ENCODE results near the gene ST6GALNAC1.
"Not testable (repeated sequence)": the region's sequence is repeated elsewhere in the genome, so short reads cannot be mapped to it uniquely, and the experiment has no call there.

The ST6GALNAC1 gene

DNA sequence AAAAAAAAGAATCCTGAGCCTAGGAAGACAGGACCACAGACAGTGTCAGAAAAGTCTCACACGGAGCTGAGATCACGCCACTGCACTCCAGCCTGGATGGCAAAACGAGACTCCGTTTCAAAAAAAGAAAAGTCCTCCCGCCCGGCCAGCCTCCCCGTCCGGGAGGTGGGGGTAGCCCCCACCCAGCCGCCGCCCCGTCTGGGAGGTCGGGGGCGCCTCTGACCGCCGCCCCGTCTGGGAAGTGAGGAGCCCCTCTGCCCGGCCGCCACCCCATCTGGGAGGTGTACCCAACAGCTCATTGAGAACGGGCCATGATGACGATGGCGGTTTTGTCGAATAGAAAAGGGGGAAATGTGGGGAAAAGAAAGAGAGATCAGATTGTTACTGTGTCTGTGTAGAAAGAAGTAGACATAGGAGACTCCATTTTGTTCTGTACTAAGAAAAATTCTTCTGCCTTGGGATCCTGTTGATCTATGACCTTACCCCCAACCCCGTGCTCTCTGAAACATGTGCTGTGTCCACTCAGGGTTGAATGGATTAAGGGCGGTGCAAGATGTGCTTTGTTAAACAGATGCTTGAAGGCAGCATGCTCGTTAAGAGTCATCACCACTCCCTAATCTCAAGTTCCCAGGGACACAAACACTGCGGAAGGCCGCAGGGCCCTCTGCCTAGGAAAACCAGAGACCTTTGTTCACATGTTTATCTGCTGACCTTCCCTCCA is 6.9 kb downstream of the ST6GALNAC1 start:
- not testable (repeated sequence) for H3K36me3 ChIP-seq (ENCODE audit: control insufficient read depth, insufficient read depth, low read length); H3K4me3 ChIP-seq (ENCODE audit: low read length); H3K27me3 ChIP-seq (ENCODE audit: control insufficient read depth, insufficient read depth, low read length); H3K9me3 ChIP-seq (ENCODE audit: control insufficient read depth, low read length); H3K9ac ChIP-seq (ENCODE audit: low read length)
- peaks cover 25% of the 10 kb centered on the region for H3K4me1 ChIP-seq (ENCODE audit: control insufficient read depth, insufficient read depth, low read length)

- Histone ChIP-seq H3K9me3 (ENCODE audit: control insufficient read depth, low read length) (no peaks in the 10 kb centered on the region), H3K9ac (ENCODE audit: low read length) (no peak overlapping the region), H3K4me3 (ENCODE audit: low read length) (no peak overlapping the region), H3K27me3 (ENCODE audit: control insufficient read depth, insufficient read depth, low read length) (no peaks in the 10 kb centered on the region), H3K4me1 (ENCODE audit: control insufficient read depth, insufficient read depth, low read length) (peaks cover 27% of the 10 kb centered on the region), H3K36me3 (ENCODE audit: control insufficient read depth, insufficient read depth, low read length) (no peaks in the 10 kb centered on the region)
These were observed 7.7 kb downstream of the ST6GALNAC1 start for GRCh38 chr17:76635659-76636360.

DNA sequence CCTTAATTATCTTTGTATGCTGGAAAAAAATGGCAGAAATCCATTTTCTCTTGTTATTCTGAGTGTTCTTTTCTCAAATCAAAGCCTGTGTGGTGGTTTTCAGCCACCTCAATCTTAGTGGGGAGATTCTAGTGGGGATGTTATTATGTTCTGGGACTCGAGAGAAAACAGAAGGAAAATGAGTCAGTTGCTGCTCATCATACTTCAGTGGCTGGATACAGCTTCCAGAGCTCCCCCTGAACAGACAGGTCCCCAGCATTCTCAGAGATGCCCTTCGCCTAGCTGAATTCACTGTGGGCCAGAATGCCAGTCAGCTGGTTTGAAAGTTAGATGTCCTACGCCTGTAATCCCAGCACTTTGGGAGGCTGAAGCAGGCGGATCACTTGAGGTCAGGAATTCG is 8.5 kb downstream of the ST6GALNAC1 start:
- H3K27me3 ChIP-seq (ENCODE audit: control insufficient read depth, insufficient read depth, low read length): no peaks in the 10 kb centered on the region
- no peak overlapping the region for H3K9ac ChIP-seq (ENCODE audit: low read length)
- H3K4me3 ChIP-seq (ENCODE audit: low read length): no peak overlapping the region
- H3K4me1 ChIP-seq (ENCODE audit: control insufficient read depth, insufficient read depth, low read length): peaks cover 27% of the 10 kb centered on the region
- no peaks in the 10 kb centered on the region for H3K36me3 ChIP-seq (ENCODE audit: control insufficient read depth, insufficient read depth, low read length)
- no peaks in the 10 kb centered on the region for H3K9me3 ChIP-seq (ENCODE audit: control insufficient read depth, low read length)

DNA sequence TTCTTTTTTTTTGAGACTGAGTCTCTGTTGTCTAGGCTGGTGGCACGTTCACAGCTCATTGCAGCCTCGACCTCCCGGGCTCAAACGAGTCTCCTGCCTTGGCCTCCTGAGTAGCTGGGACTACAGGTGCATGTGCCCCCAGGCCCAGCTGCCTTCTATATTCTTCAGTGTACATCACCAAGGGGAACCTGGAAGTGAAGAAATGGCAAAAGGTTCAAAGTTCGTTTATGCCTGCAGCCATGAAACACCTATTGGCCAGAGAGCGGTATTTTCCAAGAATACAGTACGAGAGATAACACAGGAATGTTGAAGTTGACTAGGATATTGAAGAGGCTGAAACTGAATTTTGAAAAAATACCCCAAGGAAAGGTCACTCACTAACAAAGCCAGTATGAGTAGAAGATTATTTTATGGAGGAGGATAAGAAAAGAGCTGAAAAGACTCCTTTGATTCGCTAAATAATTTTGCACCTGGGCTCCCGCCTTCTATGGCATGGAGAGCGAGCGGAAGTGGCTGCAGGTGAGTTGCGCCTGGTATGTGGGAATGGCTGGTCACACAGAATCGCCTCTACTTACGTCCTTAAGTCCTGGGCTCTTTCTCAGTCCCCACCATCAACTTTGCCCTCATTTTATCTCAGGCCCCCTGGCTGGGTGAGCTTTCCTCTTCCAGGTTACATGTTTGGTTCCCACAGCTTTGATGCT is 9.8 kb downstream of the ST6GALNAC1 start:
- Histone ChIP-seq H3K4me1 (ENCODE audit: control insufficient read depth, insufficient read depth, low read length) (peaks cover 27% of the 10 kb centered on the region), H3K27me3 (ENCODE audit: control insufficient read depth, insufficient read depth, low read length) (no peaks in the 10 kb centered on the region), H3K36me3 (ENCODE audit: control insufficient read depth, insufficient read depth, low read length) (no peaks in the 10 kb centered on the region), H3K4me3 (ENCODE audit: low read length) (no peak overlapping the region), H3K9ac (ENCODE audit: low read length) (no peak overlapping the region), H3K9me3 (ENCODE audit: control insufficient read depth, low read length) (no peaks in the 10 kb centered on the region)

- no peaks in the 10 kb centered on the region for H3K27me3 ChIP-seq (ENCODE audit: control insufficient read depth, insufficient read depth, low read length)
- H3K4me3 ChIP-seq (ENCODE audit: low read length): no peak overlapping the region
- H3K36me3 ChIP-seq (ENCODE audit: control insufficient read depth, insufficient read depth, low read length): no peaks in the 10 kb centered on the region
- H3K4me1 ChIP-seq (ENCODE audit: control insufficient read depth, insufficient read depth, low read length): peaks cover 27% of the 10 kb centered on the region
- no peak overlapping the region for H3K9ac ChIP-seq (ENCODE audit: low read length)
- no peaks in the 10 kb centered on the region for H3K9me3 ChIP-seq (ENCODE audit: control insufficient read depth, low read length)
These were observed 11.6 kb downstream of the ST6GALNAC1 start for GRCh38 chr17:76631821-76632565.

- Histone ChIP-seq H3K4me3 (ENCODE audit: low read length) (no peak overlapping the region), H3K36me3 (ENCODE audit: control insufficient read depth, insufficient read depth, low read length) (peaks cover 9% of the 10 kb centered on the region), H3K9ac (ENCODE audit: low read length) (no peak overlapping the region), H3K9me3 (ENCODE audit: control insufficient read depth, low read length) (no peaks in the 10 kb centered on the region), H3K27me3 (ENCODE audit: control insufficient read depth, insufficient read depth, low read length) (no peaks in the 10 kb centered on the region), H3K4me1 (ENCODE audit: control insufficient read depth, insufficient read depth, low read length) (peaks cover 25% of the 10 kb centered on the region)
These were observed 13.4 kb downstream of the ST6GALNAC1 start for GRCh38 chr17:76630151-76630550.

DNA sequence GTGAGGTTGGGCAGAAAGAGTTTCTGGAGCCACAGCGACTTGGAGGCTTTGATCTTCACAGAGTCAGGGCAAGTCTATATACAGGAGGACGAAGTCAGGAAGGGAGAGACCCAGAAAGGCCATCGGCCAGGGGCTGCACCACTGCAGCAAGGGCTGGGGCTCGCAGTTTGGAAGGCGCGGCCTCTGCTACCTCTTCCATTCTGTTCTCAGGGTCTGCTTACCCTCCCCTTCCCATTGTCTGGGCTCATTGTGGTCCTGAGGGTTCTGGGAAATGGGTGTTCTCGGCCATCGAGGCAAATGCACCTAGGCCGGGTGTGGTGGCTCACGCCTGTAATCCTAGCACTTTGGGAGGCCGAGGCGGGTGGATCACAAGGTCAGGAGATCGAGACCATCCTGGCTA is 16.0 kb downstream of the ST6GALNAC1 start:
- Histone ChIP-seq H3K4me1 (ENCODE audit: control insufficient read depth, insufficient read depth, low read length) (peaks cover 15% of the 10 kb centered on the region), H3K9ac (ENCODE audit: low read length) (no peak overlapping the region)

GRCh38 chr17:76626442-76626841 is 17.1 kb downstream of the ST6GALNAC1 start:
- no peaks in the 10 kb centered on the region for H3K27me3 ChIP-seq (ENCODE audit: control insufficient read depth, insufficient read depth, low read length)
- H3K9ac ChIP-seq (ENCODE audit: low read length): no peak overlapping the region
- peaks cover 11% of the 10 kb centered on the region for H3K36me3 ChIP-seq (ENCODE audit: control insufficient read depth, insufficient read depth, low read length)

More for the DNA sequence above, 16.0 kb downstream of the ST6GALNAC1 start:
- Histone ChIP-seq H3K9me3 (ENCODE audit: control insufficient read depth, low read length) (no peaks in the 10 kb centered on the region), H3K36me3 (ENCODE audit: control insufficient read depth, insufficient read depth, low read length) (peaks cover 11% of the 10 kb centered on the region), H3K27me3 (ENCODE audit: control insufficient read depth, insufficient read depth, low read length) (no peaks in the 10 kb centered on the region), H3K4me3 (ENCODE audit: low read length) (no peak overlapping the region)

GRCh38 chr17:76625496-76625895 is 18.1 kb downstream of the ST6GALNAC1 start:
- H3K9me3 ChIP-seq (ENCODE audit: control insufficient read depth, low read length): no peaks in the 10 kb centered on the region
- no peak overlapping the region for H3K9ac ChIP-seq (ENCODE audit: low read length)
- no peaks in the 10 kb centered on the region for H3K27me3 ChIP-seq (ENCODE audit: control insufficient read depth, insufficient read depth, low read length)
- H3K36me3 ChIP-seq (ENCODE audit: control insufficient read depth, insufficient read depth, low read length): peaks cover 11% of the 10 kb centered on the region
- no peak overlapping the region for H3K4me3 ChIP-seq (ENCODE audit: low read length)
- H3K4me1 ChIP-seq (ENCODE audit: control insufficient read depth, insufficient read depth, low read length): peaks cover 4% of the 10 kb centered on the region

More at GRCh38 chr17:76626442-76626841, 17.1 kb downstream of the ST6GALNAC1 start:
- no peaks in the 10 kb centered on the region for H3K9me3 ChIP-seq (ENCODE audit: control insufficient read depth, low read length)
- H3K4me1 ChIP-seq (ENCODE audit: control insufficient read depth, insufficient read depth, low read length): peaks cover 4% of the 10 kb centered on the region
- H3K4me3 ChIP-seq (ENCODE audit: low read length): no peak overlapping the region

DNA sequence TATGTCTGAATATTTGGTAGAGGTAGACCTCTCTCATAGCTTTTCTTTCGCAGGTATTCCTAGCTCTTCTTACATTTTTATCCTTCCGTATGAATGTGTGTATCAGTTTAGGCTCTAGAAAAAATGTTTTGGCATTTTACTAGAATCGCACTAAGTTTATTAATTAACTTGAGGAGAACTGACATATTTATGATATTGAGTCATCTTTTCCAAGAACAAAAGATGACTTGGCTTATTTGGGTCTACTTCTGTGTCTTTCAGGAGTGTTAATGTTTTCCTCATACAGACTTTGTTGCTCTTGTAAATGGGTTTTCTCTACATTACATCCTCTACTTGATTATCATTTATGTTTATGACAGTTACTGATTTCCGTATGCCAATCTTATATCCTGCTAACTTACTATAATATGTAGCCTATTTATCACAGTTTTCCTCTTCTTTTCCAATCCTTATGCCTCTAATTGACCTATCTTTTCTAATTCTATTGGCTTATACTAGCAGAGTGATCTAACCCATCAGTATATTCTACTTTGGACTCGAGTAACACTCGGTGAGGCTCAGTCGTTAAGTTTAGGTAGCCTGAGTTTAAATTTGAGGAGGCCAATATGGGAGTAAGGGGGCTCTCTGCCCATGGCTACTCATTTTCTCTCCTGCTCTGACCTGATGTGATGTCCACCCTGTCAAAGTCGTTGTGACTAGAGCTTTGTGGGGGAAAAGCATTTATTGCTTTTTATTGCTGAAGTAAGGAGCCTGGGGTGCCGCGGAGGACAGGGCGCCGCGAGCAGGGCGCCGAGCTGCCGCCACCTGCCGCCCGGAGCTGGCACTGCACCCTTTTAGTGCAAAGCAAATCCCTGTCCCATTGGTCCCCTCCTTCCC is 20.0 kb downstream of the ST6GALNAC1 start:
- H3K4me3 ChIP-seq (ENCODE audit: low read length): no peak overlapping the region
- no peak overlapping the region for H3K9ac ChIP-seq (ENCODE audit: low read length)
- no peaks in the 10 kb centered on the region for H3K27me3 ChIP-seq (ENCODE audit: control insufficient read depth, insufficient read depth, low read length)

GRCh38 chr17:76617838-76618237 is 25.7 kb downstream of the ST6GALNAC1 start:
- Histone ChIP-seq H3K9me3 (ENCODE audit: control insufficient read depth, low read length) (no peaks in the 10 kb centered on the region), H3K4me3 (ENCODE audit: low read length) (no peak overlapping the region), H3K27me3 (ENCODE audit: control insufficient read depth, insufficient read depth, low read length) (no peaks in the 10 kb centered on the region), H3K36me3 (ENCODE audit: control insufficient read depth, insufficient read depth, low read length) (no peaks in the 10 kb centered on the region), H3K9ac (ENCODE audit: low read length) (no peak overlapping the region), H3K4me1 (ENCODE audit: control insufficient read depth, insufficient read depth, low read length) (no peaks in the 10 kb centered on the region)

More for the DNA sequence above, 20.0 kb downstream of the ST6GALNAC1 start:
- Histone ChIP-seq H3K9me3 (ENCODE audit: control insufficient read depth, low read length) (no peaks in the 10 kb centered on the region), H3K36me3 (ENCODE audit: control insufficient read depth, insufficient read depth, low read length) (peaks cover 11% of the 10 kb centered on the region), H3K4me1 (ENCODE audit: control insufficient read depth, insufficient read depth, low read length) (peaks cover 4% of the 10 kb centered on the region)

Data from mucosa of stomach (tissue), 1 donor.